ENCODE results near the gene POLR3E. TPM values are rescaled to one million over a fixed set of nuclear protein-coding genes. Genes with fewer than 3 reads are reported as not detected.

Gene POLR3E
- total and polyA plus RNA-seq, 11 donors = 15.2 to 72.6 (median 31.3) TPM

DNA sequence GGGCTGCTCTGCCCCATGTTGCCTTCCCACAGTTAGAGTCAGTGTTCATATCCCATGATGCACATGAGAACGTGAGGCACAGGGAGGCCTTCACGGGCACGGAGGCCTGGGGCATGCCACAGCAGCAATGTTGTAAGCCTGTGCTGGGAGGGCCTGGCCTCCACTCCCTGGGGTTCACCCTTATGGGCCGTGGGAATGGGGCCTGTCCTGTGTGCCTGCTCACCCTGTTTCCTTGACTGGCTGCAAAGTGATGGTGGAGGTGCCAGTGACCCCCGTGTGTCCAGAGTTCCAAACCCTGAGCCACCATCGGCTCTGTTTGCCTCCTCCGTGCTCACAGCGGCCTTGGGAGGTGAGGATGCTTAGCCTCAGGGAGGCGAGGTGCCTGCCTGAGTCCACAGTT lies 9.6 kb downstream of the POLR3E start:
- intact Hi-C loops (cut with DNase I) = loop anchor here in 1 of 10 donors (10.0 kb wide), 1 partner anchor 302 kb away; the partner anchor contains the start of genes MOSMO and PDZD9
- Histone ChIP-seq H3K27ac (no peak overlapping the region), H3K4me3 (no peak overlapping the region), H3K27me3 (no peaks in the 10 kb centered on the region), H3K9me3 (no peaks in the 10 kb centered on the region), H3K4me1 (no peaks in the 10 kb centered on the region), H3K36me3 (peaks cover 0 to 98% (median 88%) of the 10 kb centered on the region in 9 donors)
- DNase-seq = no peak
- 90 to 97% (median 94%) methylated on average over 7 to 9 of the region's 9 CpGs for WGBS, 4 donors
- TF ChIP-seq POLR2A (IDR thresholded peaks at IDR 0.05) (no peak), CTCF (IDR thresholded peaks at IDR 0.05) (no peak)
- no peak for ATAC-seq

GRCh38 chr16:22307838-22308237 lies 10.6 kb downstream of the POLR3E start:
- intact Hi-C loops (cut with DNase I) = loop anchor here in 1 of 10 donors (10.0 kb wide), 1 partner anchor 303 kb away; the partner anchor contains the start of genes MOSMO and PDZD9
- Histone ChIP-seq H3K27ac (no peak overlapping the region), H3K4me3 (no peak overlapping the region), H3K36me3 (peaks cover 0 to 99% (median 91%) of the 10 kb centered on the region in 9 donors), H3K27me3 (no peaks in the 10 kb centered on the region), H3K9me3 (no peaks in the 10 kb centered on the region), H3K4me1 (no peaks in the 10 kb centered on the region)
- DNase-seq (no peak), ATAC-seq (no peak)
- TF ChIP-seq CTCF (IDR thresholded peaks at IDR 0.05) (no peak), POLR2A (IDR thresholded peaks at IDR 0.05) (no peak)
- WGBS, 4 donors = 92 to 96% (median 93%) methylated on average over 10 of the region's 10 CpGs

DNA sequence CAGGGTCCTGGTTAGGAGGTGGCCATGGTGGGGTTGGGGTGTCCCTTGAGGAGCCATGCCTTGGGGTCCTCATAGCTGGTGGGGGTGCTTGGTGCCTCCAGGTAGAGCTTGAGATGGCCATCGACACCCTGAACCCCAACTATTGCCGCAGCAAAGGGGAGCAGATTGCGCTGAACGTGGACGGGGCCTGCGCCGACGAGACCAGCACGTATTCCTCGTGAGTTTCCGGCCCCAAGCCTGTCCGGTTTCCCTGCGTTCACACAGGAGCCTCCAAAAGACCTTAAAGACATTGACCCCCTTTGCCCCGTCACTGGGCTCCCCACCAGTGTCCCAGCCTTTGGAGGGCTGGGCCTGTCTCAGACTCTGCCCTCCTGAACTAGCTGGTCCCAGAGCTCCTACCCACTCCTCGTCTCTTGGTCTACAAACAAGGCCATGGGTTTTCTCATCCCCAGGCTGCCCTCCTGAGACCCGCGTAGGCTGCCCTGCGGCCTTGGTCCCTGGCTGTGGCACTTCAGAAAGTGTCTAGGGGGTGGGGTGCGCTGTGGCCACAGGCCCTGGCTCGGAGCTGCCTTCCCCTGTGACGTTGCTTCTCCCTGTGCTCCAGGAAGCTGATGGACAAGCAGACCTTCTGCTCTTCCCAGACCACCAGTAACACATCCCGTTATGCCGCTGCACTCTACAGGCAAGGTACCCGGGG lies 11.8 kb downstream of the POLR3E start:
- no peak for ATAC-seq
- no peak for DNase-seq
- no peaks in the 10 kb centered on the region for H3K4me1 ChIP-seq
- no peak overlapping the region for H3K27ac ChIP-seq
- no peaks in the 10 kb centered on the region for H3K9me3 ChIP-seq
- no peaks in the 10 kb centered on the region for H3K27me3 ChIP-seq
- TF ChIP-seq POLR2A (IDR thresholded peaks at IDR 0.05) = no peak
- TF ChIP-seq CTCF (IDR thresholded peaks at IDR 0.05) = no peak
- WGBS, 4 donors = 95 to 98% (median 97%) methylated on average over 22 to 24 of the region's 24 CpGs
- no peak overlapping the region for H3K4me3 ChIP-seq
- H3K36me3 ChIP-seq = peaks cover 0 to 100% (median 92%) of the 10 kb centered on the region in 9 donors
- intact Hi-C loops (cut with DNase I) = loop anchor here in 1 of 10 donors (10.0 kb wide), 1 partner anchor 304 kb away; the partner anchor contains the start of genes MOSMO and PDZD9

- Histone ChIP-seq H3K9me3 (no peaks in the 10 kb centered on the region), H3K4me1 (no peaks in the 10 kb centered on the region), H3K27ac (no peak overlapping the region), H3K4me3 (no peak overlapping the region), H3K36me3 (peaks cover 0 to 100% (median 94%) of the 10 kb centered on the region in 9 donors), H3K27me3 (no peaks in the 10 kb centered on the region)
- DNase-seq = no peak
- intact Hi-C loops (cut with DNase I) = loop anchor here in 2 of 10 donors (10.0 kb wide), 2 partner anchors 63 to 1157 kb away; partner anchors contain the start of genes CDR2 (in 1 of the 2), DNAH3 (in 1 of the 2) and LDAF1 (in 1 of the 2)
- no peak for ATAC-seq
- WGBS, 4 donors = 94 to 97% (median 96%) methylated on average over 4 of the region's 4 CpGs
- no peak for TF ChIP-seq CTCF (IDR thresholded peaks at IDR 0.05)
Observed at GRCh38 chr16:22311520-22311919, 14.3 kb downstream of the POLR3E start.
